G401.6 (cell line): Measurements from ENCODE around the gene DBNL.

Experiments used
- FAIRE-seq: peaks from 2 replicates; lab custom pipeline; 2012; peaks lifted over from hg19 to GRCh38; lab: Jason Lieb, UNC

Gene DBNL

DNA sequence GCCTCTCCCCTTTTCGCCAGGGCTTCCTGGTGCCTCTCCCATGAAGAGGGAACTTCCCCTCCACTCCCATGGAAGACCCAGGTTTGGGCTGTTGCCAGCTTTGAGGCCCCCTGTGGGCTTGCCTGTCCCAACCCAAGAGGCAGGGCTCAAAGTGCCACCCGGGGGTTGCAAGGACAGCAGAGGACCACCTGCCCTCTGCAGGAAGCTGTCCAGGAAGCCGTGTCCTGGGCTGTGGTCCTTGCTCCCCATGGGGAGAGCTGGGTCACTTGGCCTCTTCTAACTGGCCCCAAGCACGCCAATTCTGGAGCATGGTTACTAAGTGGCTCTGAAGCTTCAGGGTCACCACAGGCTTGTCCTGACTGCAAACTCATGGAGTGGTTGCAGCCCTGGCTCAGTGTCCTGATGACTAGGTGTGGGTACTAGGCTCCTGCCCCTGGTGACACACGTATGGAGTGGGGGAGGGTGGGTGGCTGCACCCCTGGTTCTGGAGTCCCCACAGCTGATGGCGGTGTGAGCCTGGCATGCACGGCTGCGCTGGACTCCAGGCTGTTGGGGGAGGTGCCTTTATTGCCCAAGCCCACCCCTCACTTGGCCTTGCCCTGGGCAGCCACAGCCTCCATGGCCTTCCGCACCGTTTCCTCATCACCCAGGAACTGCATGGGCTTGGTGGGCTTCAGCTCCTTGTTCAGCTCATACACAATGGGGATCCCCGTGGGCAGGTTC lies 17.8 kb downstream of the DBNL start:
- no peak for FAIRE-seq

DNA sequence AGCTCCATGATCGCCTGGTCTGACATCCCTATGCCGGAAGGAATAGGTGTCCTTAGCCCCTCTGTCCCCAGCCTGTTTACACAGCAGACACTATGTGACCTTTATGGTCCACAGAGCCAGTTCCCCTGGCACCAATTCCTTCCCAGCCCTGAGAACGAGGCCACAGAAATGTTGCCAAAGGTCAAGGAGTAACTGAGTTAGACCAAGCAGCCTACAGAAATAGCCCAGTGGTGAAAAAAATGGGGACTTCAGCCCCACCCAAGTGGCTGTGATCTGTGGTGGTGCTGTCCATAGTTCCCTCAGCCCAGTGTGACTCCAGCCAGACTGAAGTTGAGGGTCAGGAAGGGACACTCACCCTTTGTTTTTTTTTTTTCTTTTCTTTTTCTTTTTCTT lies 18.4 kb downstream of the DBNL start:
- FAIRE-seq, result no peak

DNA sequence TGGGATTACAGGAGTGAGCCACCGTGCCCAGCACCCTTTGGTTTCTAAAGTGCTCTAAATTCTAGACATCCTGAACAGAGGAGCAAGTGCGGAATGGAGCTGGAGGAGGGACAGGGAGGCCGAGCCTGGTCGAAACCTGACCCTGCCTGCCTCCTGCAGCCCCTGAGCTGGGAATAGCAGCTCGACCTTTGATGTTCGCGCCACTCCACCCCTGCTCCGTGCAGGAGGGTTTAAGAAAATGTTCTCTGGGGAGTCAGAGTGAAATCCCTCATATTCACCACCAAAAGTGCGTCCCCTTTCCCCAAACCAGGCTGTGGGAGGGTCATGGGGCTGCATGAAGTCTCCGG lies 19.0 kb downstream of the DBNL start:
- no peak for FAIRE-seq

DNA sequence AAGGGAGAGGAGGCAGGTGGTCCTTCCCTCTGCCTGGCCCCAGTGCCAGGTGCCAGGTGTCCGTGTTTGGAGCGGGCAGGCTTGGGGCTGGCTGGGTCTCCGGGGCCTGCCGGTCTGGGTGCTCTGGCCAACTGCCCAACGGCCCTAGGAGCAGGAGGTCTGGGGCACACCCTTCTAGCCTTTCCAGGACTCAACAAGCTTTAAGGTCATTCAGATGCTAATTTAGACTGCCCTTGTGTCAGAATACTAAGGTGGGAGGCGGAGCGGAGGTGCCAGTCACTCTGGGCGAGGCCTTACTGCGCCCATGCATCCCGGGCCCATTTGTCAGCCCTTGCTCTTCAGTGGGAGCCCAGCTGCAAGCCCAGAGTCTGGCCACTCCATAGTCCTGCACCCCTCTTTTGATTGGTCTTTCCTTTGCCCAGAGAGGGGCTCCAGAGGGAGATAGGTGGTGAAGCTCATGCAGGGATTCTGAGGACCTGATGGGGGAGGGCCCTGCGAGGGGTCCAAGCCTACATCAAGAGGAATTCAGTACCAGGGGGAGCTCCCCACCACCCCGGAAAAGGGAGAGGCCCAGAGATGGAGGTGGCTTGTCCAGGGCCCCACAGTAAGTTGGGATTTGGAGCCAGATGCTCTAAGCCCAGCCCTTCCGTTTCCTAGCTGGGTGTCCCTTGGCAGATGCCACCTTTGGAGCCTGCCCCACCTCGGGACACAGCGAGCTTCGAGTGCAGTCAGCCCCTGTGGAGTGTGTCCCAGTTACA lies 19.6 kb downstream of the DBNL start:
- FAIRE-seq, result no peak

DNA sequence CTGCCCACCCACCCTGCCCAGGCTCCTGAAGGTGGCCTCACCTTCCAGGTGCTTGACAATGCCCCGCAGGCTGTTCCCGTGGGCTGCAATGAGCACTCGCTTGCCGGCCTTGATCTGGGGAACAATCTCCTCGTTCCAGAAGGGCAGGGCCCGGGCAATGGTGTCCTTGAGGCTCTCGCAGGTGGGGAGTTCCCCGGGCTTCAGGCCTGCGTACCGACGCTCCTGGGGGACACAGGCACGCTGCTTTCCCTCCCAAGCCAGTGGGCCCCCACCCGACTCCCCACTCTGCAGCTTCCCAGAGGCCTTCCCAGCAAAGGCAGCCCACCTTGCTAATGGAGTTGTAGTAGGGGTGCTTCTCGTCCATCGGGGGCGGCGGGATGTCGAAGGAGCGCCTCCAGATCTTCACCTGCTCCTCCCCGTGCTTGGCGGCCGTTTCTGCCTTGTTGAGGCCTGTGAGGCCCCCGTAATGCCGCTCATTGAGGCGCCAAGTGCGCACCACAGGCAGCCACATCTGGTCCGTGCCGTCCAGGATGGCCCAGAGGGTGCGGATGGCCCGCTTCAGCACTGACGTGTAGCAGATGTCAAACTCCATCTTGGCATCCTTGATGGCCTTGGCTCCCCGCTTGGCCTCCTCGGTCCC lies 20.4 kb downstream of the DBNL start:
- FAIRE-seq, result no peak

DNA sequence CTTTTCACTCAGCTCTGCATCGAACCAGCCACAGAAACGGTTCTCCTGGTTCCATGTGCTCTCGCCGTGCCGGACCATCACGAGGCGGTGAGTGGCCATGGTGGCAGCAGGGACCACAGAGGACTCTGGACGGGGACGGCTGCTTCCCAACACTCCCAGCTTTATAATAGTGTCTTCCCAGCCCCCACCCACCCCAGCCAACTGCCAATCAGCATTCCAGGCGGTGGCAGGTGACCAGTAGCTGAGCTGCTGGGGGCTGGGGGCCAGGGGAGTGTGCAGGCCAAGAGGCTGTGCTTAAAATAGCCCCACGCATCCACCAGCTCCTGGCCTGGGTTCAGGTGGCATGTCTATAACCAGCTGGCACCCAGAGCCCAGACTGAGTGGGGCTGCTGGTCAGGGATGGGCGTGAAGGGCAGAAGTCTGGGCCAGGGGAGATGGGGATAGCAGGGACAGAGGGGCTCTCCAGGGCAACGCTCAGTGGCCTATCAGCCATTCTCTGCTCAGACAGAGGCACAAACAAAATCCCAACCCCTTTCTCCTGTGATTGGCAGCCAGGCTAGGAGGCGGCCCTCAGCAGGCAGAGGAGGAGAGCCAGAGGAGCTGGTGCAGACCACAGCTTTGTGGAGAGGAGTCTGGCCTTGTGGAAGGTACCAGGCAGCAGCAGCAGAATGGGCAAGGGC lies 21.1 kb downstream of the DBNL start, which contains the start of gene PGAM2:
Gene PGAM2, minus strand, starts transcription at position 137 of the 680 bp plus-strand sequence. Its CDS starts 38 bp downstream, at position 99.
- FAIRE-seq, result no peak

DNA sequence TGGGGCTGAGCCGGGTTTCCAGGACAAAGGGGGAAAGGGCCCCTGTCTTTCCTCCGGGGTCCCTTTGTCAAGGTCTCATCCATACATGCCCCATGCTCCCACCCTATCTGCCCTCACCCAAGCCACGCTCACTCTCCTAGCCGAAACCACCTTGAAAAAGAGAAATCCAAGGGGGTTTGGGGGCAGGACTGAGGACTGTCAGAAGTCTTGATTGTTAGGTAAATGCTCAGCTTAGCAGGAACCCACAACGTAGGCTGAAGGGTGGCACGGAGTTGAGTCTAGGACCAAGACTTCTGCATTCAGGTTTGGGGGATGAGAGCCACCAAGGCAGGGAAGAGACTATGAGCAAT lies 21.6 kb downstream of the DBNL start:
- FAIRE-seq, result no peak

DNA sequence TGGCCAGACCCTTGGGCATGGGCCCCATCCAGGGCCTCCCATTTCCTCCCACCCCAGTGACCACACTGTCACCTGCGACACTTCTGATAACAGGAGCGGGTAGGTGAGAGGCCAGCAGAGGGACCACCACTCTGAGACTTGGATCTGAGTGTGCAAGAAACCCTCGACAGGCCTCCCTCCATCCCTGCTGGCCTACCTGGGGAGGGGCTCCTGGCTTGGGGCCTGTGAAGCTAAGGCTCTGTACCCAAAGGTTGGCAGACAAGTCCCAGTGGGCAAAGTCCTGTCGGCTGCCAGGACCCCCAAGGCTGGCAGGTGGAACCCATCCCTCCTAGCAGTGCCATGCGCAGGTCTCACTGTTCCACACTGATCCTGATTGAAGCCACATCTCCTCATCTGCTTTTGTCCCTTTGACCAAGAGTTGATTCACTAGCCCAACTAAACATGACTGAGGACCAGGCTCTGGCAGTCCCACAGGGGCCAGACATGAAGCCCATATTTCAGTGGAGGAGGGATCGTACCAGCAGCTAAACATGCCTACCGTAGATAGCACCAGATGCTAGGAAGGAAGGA lies 22.1 kb downstream of the DBNL start:
- no peak for FAIRE-seq

DNA sequence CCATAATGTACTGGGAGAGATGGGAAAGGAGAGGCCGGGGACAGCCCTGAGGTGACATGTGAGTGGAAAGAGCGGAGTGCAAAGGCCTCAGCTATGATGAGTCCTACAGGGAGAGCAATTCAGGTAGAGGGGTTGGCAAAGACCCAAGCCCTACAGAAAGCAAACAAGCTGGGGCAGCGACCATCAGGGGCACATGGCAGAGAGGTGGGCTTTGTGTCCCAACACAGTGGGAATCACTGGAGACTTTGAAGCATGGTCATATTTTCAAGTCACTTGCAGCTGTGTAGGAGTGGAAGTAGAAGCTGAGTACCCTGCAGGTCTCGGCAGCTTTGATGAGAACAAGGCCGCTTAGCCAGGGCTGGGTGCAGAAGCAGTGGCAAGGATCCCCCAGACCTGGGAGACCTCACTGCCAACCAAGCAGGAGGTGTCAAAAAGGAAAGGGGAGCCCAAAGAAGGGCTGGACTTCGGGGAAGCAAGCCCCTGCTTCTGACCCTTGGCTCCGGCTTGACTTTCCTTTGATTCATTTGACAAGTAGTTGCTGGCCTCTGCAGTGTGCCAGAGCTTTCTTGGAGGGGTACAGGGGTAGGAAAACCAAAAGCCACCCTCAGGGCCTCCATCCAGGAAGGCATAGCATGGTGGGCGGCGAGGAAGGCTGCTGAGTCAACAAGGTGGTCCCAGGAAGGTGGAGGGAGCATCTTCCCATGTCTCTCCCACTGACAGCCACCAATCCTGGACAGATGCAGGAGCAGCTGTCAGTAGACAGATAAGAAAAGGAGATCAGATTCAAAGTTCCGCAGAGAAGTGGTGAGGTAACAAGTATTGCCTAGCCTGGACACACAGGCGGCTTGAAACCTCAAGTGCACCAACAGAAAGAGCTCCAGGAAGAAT lies 22.8 kb downstream of the DBNL start:
- FAIRE-seq, result no peak

DNA sequence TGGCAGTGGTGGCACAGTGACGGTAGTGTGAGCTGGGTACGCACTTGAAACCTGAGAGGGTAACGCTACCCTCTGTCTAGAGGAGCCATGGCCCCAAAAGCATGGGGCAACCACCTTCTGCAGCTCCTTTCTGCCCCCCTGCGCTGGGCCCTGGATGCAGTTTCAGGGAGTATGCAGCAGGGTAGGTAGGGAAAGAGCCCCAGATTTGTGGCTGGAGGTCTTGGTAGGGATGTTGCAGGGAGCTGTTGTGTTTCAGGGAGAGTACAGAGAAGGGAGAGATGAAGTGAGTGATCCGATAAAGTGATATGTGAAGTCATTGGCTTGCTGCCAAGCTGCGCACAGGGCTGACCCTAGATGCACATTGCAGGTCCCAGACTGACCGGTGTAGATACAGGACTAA lies 23.6 kb downstream of the DBNL start:
- no peak for FAIRE-seq

DNA sequence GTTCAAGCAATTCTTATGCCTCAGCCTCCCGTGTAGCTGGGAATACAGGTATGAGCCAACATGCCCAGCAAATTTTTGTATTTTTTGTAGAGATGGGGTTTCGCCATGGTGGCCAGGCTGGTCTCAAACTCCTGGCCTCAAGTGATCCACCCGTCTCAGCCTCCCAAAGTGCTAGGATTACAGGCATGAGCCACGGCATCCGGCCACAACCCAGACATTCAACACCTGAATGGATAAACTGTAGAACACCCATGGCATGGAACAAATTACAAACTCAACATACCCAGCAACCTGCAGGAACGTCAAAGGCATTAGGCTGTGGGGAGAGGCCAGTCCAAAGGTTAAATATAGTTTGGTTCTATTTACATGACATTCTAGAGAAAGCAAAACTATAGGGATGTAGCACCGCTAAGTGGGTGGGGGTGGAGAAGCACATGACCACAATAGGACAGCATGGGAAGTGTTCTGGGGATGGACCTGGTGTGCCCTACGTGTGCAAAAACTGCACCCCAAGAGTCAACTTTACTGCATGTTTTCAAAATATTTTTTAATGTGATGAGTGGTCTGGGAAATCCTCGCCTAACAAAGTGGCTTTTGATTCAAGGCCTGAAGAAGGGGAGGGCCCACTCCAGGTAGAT lies 27.3 kb downstream of the DBNL start:
- FAIRE-seq, result no peak

DNA sequence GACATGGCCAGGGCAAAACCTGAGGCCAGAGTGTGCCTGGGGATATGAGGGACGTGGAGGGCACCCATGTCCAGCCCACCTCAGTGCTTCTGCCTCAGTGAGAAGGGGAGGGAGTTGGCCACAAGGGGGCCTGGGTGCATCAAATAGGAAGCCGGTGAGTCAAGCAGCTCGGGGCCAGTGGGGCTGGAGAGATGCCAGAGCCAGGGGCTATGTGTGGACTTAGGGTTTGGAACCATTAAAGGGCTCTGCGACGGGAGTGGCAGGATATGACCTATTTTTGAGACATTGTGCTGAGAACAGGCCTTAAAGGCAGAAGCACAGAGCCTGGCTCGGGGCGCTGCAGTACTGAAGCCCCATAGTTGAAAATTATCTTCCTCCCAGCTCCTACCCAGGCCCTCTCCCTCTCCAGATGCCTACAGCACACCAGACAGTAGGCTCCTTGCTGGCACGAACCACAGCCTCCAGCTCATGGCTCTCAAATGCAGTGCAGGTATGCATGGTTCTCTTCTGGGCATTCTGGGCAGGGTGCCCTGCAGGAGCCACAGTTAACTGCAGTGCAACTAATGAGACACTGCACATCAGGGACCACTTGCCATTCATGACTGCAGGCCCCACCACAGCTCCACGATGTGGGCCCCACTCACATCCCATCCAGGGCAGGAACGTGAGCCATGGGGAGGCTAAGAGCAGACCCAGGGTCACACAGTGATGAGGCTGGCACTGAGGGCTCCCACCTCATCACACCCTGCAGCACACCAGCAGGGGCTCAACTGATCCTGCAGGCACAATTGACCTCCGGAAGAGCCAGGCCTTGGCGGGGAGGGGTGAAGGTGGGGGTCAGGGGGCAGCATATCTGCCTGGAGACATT lies 28.1 kb downstream of the DBNL start:
- FAIRE-seq, result no peak

DNA sequence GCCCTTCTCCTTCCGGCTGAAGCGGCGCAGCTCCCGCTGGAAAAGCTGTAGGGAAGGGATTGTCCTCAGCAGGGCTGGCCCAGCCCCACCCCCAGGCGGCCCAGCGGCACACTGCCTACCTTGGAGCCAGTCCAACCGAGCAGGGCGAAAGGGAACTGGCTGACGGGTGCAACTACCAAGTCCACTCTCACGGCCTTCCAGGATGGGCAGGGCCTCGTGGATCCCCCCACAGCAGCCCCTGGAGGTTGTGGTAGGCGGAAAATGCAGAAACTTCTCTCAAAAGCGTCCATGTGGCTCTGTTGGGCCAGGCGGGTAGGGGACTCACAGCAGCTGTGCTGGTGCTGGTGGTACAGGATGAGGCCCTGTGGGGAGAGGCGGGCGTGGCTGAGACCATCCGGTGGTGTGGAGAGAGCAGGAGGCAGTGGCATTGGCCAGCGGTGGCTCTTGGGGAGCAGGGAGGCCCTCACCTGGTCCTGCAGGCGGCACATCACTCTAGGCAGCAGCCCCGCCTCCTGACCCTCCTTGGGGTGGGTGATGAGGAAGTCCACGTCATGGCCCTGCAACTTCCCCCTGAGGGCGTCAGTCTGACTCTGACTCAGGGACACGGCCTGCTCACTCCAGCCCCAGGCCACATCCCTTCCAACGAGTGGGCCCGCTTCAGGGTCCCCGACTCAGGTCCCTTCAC lies 29.3 kb downstream of the DBNL start:
- no peak for FAIRE-seq

DNA sequence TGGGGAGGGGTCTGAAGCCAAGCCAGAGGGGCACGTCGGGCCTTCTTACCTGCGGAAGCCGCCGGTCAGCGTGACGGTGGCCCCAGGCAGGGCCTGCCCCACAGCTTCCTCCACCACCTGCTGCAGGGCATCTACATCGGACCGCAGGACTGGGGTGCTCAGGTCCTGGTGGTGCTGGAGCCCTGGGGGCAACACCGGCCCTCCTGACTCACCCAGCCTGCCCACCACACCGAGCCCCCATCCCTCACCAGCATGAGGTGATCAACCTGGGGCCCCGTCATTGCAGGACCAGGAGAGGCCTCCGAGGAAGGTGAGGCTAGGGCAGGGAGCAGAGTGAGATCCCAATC lies 29.8 kb downstream of the DBNL start:
- no peak for FAIRE-seq

DNA sequence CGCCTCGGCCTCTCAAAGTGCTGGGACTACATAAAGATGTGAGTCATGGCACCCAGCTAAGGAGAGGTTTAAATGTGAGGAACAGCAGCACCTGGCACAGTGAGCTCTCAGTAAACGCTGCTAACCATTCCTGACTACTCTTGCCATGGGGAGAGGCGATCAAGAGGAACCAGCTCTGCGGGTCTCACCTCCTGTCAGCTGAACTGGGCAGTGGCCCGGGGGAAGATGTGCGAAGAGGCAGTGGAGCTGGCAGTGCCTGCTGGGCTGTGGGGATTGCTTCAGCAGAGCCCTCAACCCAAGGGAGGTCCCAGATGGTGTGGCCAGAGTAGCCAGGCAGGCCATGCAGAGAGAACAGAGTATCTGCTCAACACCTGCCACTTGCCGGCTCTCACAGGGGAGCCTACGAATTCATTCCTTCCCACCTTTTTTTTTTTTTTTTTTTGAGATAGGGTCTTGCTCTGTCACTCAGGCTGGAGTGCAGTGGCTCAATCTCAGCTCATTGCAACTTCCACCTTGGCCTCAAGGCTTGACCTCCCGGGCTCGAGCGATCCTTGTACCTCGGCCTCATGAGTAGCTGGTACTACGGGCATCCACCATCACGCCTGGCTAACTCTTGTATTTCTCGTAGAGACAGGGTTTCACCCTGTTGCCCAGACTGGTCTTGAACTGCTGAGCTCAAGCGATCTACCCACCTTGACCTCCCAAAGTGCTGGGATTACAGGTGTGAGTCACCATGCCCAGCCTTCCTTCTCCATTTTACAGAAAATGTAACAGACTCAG lies 31.0 kb downstream of the DBNL start:
- FAIRE-seq, result no peak

DNA sequence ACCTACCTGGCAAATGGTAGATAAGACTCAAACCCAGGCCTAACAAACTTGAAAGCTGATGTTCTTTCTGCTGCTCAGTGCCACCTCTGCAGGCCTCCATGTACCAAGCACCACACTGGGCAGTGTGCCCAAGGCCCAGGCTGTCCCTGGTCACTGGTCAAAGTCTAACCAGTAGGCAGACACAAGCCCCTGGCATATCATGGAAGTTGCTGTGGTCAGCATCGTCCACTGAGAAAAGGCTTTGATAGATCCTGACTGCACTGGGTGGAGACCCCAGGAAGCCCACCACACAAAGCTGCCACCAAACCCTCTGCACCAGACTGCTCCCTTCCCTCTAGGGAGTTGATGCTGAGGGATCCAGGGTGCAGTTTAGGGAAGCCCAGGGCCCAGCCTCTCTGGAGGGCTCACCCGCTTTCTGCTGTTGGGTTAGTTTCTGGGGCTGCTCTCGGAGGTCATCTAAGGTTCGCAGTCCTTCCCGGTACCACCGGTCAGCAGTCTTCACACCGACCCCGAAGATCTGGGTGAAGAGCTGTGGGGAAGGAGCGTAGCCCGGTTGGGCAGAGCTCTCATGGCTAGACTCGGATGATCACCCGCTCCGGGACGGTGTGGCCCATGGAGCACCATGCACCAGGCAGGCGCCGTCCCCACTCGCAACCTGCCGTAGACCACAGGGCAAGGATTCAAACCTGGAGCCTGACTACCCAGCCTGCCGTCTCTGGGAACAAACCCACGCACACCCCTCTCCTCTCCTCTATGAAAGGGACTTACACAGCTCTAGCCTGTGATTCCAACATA lies 31.8 kb downstream of the DBNL start:
- no peak for FAIRE-seq

DNA sequence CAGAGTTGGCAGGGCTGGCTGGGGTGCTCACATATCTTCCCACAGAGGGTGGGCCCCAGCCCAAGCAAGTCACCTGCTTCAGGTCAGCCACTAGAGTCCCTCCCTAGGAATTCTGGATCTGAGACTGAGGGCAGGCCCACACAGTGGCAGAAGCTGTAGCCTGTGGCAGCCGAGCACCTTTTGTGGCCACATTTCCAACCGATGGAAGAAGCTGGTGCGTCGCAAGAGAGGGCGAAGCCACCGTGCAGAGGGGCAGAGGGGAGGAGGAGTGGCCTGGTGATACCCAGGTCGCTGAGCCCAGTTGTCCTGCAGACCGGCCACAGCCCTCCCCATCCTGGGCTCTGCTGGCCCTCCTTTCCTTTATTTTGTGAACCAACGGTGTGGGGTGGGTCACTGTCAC lies 32.6 kb downstream of the DBNL start:
- FAIRE-seq, result no peak

DNA sequence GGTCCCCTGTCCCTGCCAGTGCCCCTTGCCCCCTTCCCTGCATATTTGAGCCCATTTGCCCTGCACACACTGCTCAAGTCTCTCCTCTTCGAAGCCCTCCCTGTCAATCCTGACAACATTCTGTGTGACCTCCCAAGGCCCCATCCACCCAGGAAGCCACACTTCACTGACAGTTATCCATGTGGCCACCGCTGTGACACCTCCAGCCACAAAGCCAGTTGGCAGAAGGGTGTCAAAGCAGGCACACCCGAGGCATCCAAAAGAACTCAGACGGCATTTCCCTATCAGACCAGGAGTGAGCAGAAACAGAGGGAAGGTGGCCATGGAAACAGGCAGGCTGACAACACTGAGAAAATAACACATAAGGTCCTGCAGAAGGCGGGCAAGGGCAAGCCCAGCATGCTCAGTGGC lies 33.2 kb downstream of the DBNL start:
- no peak for FAIRE-seq
